AG08395 (cell line): ENCODE data around the gene NPAS2.
A peak's percentile ranks its signal among the peaks of the same experiment; 100 is the strongest.

Source experiments
- DNase-seq: peaks from one replicate; pipeline ENCODE4 v3.0.0; 2012; ENCODE audit warnings: mixed read lengths, low spot score

The NPAS2 gene

DNA sequence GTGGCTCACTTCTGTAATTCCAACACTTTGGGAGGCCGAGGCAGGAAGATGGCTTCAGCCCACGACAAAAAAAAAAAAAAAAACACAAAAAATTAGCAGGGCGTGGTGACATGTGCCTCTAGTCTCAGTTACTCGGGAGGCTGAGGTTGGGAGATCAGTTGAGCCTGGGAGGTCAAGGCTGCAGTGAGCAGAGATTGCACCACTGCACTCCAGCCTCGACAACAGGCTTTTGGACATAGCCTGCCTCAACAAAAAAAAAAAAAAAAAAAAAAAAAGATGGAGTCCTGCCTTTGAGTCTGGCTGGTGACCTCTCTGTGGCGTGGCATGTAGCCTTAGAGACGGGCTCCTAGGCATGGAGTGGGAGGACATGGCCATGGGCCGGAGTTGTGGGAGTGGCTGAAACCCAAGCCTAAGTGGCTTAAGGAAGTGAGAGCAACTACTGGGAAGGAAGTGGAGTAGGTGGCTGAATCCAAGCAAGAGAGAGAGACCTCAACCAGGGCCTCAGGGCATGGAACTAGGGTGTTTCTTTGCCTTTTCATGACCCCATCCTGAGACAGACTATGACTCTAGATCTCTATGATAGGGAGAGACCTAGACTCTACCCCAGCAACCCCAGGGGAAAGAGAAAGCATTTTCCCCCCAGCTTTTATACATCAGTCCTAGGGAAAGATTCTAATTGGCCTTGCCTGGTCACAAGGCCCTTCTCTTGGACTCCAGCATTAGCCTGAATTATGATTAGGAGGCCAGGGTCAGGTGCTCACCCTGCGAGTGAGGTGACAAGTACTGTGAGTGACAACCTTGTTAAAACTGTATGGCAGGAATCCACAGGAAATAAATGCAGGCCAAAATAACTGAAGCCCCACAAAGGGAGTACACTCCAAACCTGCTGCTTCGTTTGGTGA is 34.2 kb downstream of the NPAS2 start:
- DNase-seq = no peak

GRCh38 chr2:100855084-100855483 is 35.1 kb downstream of the NPAS2 start:
- no peak for DNase-seq

GRCh38 chr2:100855606-100856005 is 35.7 kb downstream of the NPAS2 start:
- DNase-seq = no peak

GRCh38 chr2:100856732-100857131 is 36.8 kb downstream of the NPAS2 start:
- no peak for DNase-seq

DNA sequence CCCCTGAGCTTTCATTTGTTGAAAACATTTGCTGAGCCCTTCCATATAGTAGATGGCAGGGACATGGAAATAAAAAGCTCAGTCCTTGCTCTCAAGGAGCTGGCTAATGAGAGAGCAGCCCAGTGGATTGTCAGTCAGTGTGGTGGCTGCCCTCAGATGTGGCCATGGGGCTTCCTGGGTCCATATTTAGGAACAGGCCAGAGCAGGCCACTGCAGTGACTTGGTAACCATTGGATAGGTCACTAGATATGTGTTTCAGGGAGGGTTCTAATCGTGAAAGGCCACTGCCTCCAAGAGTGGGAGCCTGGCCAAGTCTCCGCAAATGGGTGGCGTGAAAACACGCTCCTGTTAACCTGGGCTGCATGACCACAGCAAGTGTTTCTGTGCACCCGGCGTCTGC is 37.4 kb downstream of the NPAS2 start:
- no peak for DNase-seq

GRCh38 chr2:100857915-100858314 is 38.0 kb downstream of the NPAS2 start:
- peak; percentile 69 for DNase-seq

DNA sequence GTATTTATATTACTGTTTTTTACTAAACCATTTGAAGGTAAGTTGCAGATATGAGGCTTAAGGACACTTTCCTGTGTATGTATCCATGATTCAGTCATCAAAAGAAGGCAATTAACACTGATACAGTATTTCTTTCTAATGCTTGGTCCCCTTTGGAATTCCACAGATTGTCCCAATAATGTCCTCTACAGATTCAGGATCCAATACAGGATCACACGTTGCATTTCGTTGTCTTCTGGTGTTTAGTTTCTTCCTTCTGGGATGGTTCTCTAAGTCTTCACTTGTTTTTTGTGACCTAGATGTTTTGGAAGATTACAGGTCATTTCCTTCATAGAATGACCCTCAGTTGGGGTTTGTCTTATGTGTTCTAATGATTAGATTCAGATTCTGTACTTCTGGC is 40.0 kb downstream of the NPAS2 start:
- DNase-seq = no peak

GRCh38 chr2:100861340-100861739 is 41.4 kb downstream of the NPAS2 start:
- no peak for DNase-seq

DNA sequence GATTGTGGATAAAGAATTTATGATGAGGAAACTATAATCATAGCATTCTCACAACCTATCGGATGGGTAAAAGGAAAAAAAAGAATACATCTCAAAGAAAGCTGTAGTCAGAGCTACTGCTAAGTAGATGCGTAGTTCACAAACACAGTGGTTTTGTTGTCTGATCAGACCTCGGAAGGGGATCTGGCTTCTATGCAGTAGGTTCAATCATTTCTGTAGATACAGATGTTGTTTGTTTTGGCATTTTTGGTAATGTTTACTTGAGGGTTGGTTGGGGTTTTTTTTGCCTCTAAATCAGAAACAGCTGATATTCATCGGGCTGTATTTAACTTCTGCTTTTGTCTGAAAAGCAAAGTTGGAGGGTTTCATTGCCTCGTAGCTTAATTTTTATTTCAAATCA is 42.1 kb downstream of the NPAS2 start:
- DNase-seq = no peak

DNA sequence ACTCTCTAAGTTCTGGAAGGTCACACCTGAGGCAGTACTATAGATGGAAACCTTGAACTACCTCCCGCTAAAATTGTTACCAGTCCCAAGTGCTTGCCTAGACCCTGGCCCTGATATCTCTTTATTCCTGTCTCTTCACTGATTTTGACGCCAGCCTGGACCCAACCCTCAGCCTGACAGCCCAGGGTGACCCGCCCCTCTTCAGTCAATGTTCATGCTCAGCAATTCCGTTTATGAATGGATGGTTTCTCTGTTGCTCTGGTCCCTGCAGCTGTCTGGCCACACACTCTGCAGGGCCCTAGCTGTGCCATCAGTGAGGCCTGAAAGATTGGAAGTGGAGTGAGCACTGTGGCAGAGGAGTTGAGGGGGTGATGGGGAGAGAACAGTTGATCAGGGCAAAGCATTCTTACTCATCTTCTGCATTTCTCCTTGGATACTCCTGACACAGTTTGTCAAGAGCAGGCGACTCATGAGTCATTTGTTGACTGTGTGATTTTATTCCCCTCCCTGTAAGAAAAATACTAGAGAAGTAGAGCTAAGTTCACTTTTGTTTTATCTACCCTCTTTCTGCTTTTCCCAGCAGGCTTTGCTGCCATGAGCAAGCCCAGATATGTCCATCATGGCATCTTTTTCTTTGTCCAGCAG is 46.0 kb downstream of the NPAS2 start:
- peak; percentile 61 for DNase-seq

DNA sequence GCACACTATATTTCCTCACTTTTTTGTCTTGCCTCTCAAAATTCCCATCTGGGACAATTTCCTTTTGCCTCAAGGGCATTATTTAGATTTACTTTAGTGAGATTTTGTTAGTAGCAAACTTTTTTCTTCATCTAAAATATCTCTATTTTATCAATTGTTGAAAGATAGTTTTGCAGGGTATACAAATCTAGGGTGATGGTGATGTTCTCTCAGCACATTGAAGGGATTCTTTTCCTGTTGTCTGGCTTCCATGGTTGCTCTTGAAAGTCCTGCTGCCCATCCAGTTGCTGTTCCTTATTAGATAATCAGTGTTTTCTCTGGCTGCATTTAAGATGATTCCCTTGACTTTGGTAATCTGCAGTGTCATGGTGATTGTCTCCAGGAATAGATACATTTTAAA is 48.1 kb downstream of the NPAS2 start:
- no peak for DNase-seq

DNA sequence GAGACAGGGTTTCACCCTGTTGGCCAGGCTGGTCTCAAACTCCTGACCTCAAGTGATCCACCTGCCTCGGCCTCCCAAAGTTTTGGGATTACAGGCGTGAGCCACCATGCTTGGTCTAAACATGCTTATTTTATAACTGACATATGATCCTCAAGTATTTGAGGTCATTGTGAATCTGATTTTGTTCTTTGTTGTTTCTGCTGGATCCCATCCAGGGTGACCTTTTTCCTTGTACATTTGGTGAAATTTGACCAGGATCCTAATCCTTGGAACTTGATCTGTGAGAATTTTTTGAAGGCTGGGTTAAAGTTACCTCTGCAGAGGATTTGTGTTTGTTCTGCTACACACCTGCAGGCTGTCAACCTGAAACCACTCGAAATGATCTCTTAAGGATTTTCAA is 49.2 kb downstream of the NPAS2 start:
- DNase-seq = no peak

- DNase-seq = no peak
Observed at GRCh38 chr2:100870652-100871531, 51.0 kb downstream of the NPAS2 start.

- no peak for DNase-seq
Observed at GRCh38 chr2:100875516-100876230, 55.7 kb downstream of the NPAS2 start.

DNA sequence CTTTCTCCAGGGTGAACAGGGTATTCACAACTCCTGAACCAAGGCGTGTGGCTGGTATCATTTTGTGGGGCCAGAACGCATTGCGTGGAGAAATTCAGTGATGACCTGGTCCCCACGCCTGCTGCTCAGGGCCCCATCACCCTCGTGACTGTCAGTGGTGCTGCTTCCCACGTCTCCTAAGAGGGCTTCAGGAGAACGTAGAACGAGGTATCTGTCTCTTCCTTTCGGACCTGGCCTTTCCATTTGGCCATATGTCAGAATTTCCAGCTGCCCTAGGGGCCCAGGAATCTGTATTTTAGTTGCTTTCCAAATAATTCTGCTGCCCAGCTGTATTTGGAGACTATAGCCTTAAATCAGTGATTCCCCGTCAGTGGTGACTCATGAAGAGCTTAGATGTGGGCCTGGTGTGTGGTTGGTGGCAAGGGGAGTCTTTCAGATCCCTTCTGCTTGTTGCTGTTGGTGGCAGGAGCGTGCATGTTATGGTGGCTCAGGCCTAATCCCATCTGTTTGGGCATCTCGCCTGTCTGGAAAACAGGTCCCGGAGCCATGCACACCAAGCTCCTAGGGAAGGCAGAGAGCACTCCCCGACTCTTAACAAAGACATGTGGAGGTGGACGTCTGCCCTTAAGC is 56.4 kb downstream of the NPAS2 start:
- DNase-seq = no peak

GRCh38 chr2:100877555-100877954 is 57.6 kb downstream of the NPAS2 start:
- DNase-seq = peak; percentile 56

DNA sequence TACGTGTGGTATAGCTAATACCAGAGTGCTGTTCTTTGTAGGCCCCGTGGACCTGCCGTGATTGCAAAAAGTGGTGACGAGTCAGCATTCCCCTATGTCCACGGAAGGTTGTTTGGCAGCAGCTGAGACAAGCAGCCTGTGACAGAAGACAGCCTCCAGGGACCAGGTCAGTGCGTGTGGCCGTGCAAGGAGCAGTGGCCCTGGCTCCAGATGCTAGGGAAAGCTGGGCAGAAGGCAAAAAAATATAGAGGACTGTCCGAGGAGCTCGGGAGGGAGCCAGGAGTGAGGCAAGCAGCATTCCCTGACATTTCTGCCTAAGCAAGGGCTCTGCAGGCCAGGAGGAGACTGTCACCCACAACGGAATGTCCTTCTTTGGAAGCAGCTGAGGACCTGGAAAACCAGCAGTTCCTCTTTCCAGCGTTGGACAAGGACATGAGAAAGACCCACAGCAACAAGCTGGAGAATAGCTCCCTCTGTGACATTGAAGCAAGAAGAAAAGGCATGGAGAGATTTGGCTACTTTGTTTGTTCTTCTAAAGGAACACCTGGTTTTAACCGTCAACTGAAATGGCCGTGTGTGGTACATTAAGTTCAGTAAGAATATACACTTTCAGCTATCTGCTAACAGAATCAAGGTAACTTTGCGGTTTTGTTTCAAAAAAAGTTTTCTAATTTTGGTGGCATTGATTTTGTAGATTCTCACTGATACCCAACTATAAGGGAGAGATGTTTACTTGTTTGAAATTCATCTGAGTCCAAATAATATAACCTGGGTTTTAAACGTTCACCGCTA is 58.3 kb downstream of the NPAS2 start:
- peak; percentile 27 for DNase-seq

GRCh38 chr2:100879296-100879695 is 59.4 kb downstream of the NPAS2 start:
- no peak for DNase-seq

DNA sequence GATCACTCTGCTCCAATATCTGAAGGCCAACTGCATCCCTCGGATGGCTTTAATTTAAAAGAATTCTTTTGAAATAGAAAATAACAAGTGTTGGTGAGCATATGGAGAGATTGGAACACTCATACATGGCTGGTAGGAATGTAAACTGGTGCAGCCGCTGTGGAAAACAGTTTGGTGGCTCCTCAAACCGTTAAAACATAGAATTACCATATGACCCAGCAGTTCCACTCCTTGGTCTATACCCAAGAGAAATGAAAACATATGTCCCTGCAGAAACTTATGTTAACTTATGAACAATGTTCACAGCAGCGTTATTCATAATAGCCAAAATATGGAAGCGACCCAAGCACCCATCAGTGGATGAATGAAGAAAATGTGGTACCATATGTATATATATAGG is 60.1 kb downstream of the NPAS2 start:
- DNase-seq = no peak

DNA sequence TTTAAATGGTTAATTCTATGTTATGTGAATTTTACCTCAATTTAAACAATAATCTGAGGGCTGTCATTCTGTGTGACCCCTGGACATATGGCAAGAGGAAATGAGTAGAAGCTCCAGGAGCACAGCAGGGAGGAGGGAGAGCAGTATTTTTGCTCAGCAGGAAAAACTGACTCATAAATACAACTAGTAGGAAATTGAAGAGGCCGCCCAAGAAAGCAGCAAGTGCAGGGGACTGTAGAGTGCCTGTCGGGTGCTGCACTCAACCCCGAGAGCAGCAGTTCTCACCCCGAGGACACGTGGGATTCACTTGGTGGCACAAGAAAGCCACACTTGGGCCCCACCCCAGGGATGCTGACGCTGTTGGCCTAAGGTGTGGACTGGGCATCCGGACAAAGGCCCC is 60.8 kb downstream of the NPAS2 start:
- DNase-seq = no peak
